22Rv1 (cell line): ENCODE results near the gene ESRRG.

Source experiments
- CTCF ChIP-seq: fragments of 450-650 bp; IDR thresholded peaks from 2 replicates; pipeline ENCODE4 v1.5.1; 2017; ENCODE audit warnings: mild to moderate bottlenecking
- ZFX ChIP-seq: fragments of 450-650 bp; IDR thresholded peaks from 2 replicates; pipeline ENCODE4 v1.6.1; 2017; ENCODE audit warnings: antibody characterized with exemption, borderline replicate concordance

DNA sequence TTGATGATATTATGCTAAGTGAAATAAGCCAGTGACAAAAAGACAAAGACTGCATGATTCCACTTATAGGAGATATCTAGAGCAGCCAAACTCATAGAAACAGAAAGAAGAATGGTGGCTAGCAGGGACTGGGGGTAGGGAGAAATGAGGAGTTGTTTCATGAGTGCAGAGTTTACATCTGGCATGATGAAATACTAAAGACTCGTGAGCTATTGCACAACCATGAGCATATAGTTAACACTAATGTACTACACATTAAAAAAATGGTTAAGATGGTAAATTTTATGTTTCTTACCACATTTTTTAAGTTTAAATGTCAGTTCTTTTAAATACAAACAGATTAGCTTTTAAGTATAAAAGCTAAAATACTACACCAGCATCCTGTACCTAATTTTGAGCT, 57.8 kb downstream of the ESRRG start:
- TF ChIP-seq CTCF (no peak), ZFX (no peak)
